H9 (cell line): Measurements from ENCODE around the gene HOXA2. TPM values are rescaled to one million over a fixed set of nuclear protein-coding genes. Genes with fewer than 3 reads are reported as not detected.

Experiments used
- DNase-seq: peaks from one replicate; pipeline ENCODE4 v3.0.0-alpha.2; 2017
- H2AFZ ChIP-seq: one replicate; pipeline ENCODE4 v1.6.1; 2013; ENCODE audit warnings: mild to moderate bottlenecking, low read length, control low read depth, moderate library complexity
- H2AK5ac ChIP-seq: 2 replicates; pipeline ENCODE4 v1.6.1; 2013; ENCODE audit warnings: low read length, control low read depth, mixed read lengths; ENCODE audit not compliant: insufficient read length
- H2BK120ac ChIP-seq: one replicate; pipeline ENCODE4 v1.6.1; 2013; ENCODE audit warnings: low read depth, mild to moderate bottlenecking, low read length, control low read depth, inconsistent platforms; ENCODE audit not compliant: poor library complexity, severe bottlenecking
- H2BK12ac ChIP-seq: 2 replicates; pipeline ENCODE4 v1.6.1; 2013; ENCODE audit warnings: low read length, control low read depth, mixed read lengths, low read depth; ENCODE audit not compliant: insufficient read length
- H2BK15ac ChIP-seq: 2 replicates; pipeline ENCODE4 v1.6.1; 2013; ENCODE audit warnings: low read depth, low read length, control low read depth
- H2BK20ac ChIP-seq: one replicate; pipeline ENCODE4 v1.6.1; 2013; ENCODE audit warnings: low read depth, mild to moderate bottlenecking, low read length, control low read depth, inconsistent platforms; ENCODE audit not compliant: poor library complexity, severe bottlenecking
- H2BK5ac ChIP-seq: 2 replicates; pipeline ENCODE4 v1.6.1; 2013; ENCODE audit warnings: low read length, control low read depth, mixed read lengths; ENCODE audit not compliant: insufficient read length
- H3K14ac ChIP-seq: 2 replicates; pipeline ENCODE4 v1.6.1; 2013; ENCODE audit warnings: low read length, control low read depth; ENCODE audit not compliant: insufficient read depth
- H3K18ac ChIP-seq: 2 replicates; pipeline ENCODE4 v1.6.1; 2013; ENCODE audit warnings: low read depth, mild to moderate bottlenecking, mixed read lengths, low read length, control low read depth; ENCODE audit not compliant: insufficient read length
- H3K23ac ChIP-seq: 2 replicates; pipeline ENCODE4 v1.6.1; 2013; ENCODE audit warnings: low read length, control low read depth, mixed read lengths, low read depth; ENCODE audit not compliant: insufficient read length
- H3K23me2 ChIP-seq: 2 replicates; pipeline ENCODE4 v1.6.1; 2013; ENCODE audit warnings: low read depth, mild to moderate bottlenecking, mixed read lengths, low read length, control low read depth; ENCODE audit not compliant: insufficient read length, poor library complexity, severe bottlenecking
- H3K27ac ChIP-seq: 2 replicates; pipeline ENCODE4 v1.5.1; 2013; ENCODE audit warnings: low read length, control low read depth, mixed read lengths, low read depth; ENCODE audit not compliant: insufficient read length
- H3K27me3 ChIP-seq: 2 replicates; pipeline ENCODE4 v1.6.1; 2013; ENCODE audit warnings: low read length, control low read depth, inconsistent platforms; ENCODE audit not compliant: insufficient read depth
- H3K4ac ChIP-seq: 2 replicates; pipeline ENCODE4 v1.6.1; 2013; ENCODE audit warnings: low read depth, mild to moderate bottlenecking, control low read depth, inconsistent platforms, low read length, moderate library complexity
- H3K4me1 ChIP-seq: 2 replicates; pipeline ENCODE4 v1.6.1; 2013; ENCODE audit warnings: low read length, control low read depth, inconsistent platforms; ENCODE audit not compliant: insufficient read depth
- H3K4me2 ChIP-seq: 2 replicates; pipeline ENCODE4 v1.6.1; 2013; ENCODE audit warnings: low read length, control low read depth, mixed read lengths; ENCODE audit not compliant: insufficient read length, insufficient read depth
- H3K56ac ChIP-seq: 2 replicates; pipeline ENCODE4 v1.6.1; 2013; ENCODE audit warnings: low read depth, mild to moderate bottlenecking, mixed read lengths, low read length, control low read depth; ENCODE audit not compliant: insufficient read length
- H3K79me1 ChIP-seq: 2 replicates; pipeline ENCODE4 v1.6.1; 2013; ENCODE audit warnings: low read depth, mild to moderate bottlenecking, moderate library complexity, low read length, control low read depth, inconsistent platforms; ENCODE audit not compliant: insufficient read depth, poor library complexity, severe bottlenecking
- H3K79me2 ChIP-seq: 2 replicates; pipeline ENCODE4 v1.6.1; 2013; ENCODE audit warnings: low read length, control low read depth, inconsistent platforms; ENCODE audit not compliant: insufficient read depth
- H3K9ac ChIP-seq: 2 replicates; pipeline ENCODE4 v1.6.1; 2013; ENCODE audit warnings: low read length, control low read depth, mixed read lengths; ENCODE audit not compliant: insufficient read length; ENCODE audit errors: extremely low read depth
- H3K9me3 ChIP-seq: one replicate; pipeline ENCODE4 v1.6.1; 2013; ENCODE audit warnings: low read depth, low read length, inconsistent platforms; ENCODE audit not compliant: control insufficient read depth
- H3T11ph ChIP-seq: one replicate; pipeline ENCODE4 v1.6.1; 2013; ENCODE audit warnings: mild to moderate bottlenecking, low read length, control low read depth, inconsistent platforms
- H4K20me1 ChIP-seq: one replicate; pipeline ENCODE4 v1.6.1; 2013; ENCODE audit not compliant: control insufficient read depth, insufficient read length, insufficient read depth
- H4K5ac ChIP-seq: 2 replicates; pipeline ENCODE4 v1.6.1; 2013; ENCODE audit warnings: low read depth, mild to moderate bottlenecking, mixed read lengths, low read length, control low read depth; ENCODE audit not compliant: insufficient read length
- H4K8ac ChIP-seq: replicated peaks from 2 replicates; pipeline ENCODE4 v1.6.1; 2013; ENCODE audit warnings: low read length, control low read depth, mixed read lengths, low read depth; ENCODE audit not compliant: insufficient read length
- H4K91ac ChIP-seq: 2 replicates; pipeline ENCODE4 v1.6.1; 2013; ENCODE audit warnings: low read depth, mild to moderate bottlenecking, moderate library complexity, mixed read lengths, low read length, control low read depth; ENCODE audit not compliant: insufficient read length
- H3K27ac Mint-ChIP-seq, 3 experiments: 2 replicates in 2 of 3; 3 replicates in 1 of 3; pipeline ENCODE4 v1.8.0; 2020 to 2021; ENCODE audit warnings: mixed read lengths in 3 of 3, mild to moderate bottlenecking in 1 of 3, moderate library complexity in 1 of 3
- H3K27me3 Mint-ChIP-seq: 2 replicates; pipeline ENCODE4 v1.8.0; 2021; ENCODE audit warnings: low read depth, mild to moderate bottlenecking, moderate library complexity, mixed read lengths
- H3K36me3 Mint-ChIP-seq, 3 experiments: 2 replicates in 2 of 3; 3 replicates in 1 of 3; pipeline ENCODE4 v1.8.0; 2020 to 2021; ENCODE audit warnings: low read depth in 3 of 3, mixed read lengths in 3 of 3; ENCODE audit not compliant: insufficient read depth in 1 of 3
- H3K4me1 Mint-ChIP-seq, 2 experiments: 2 replicates each; pipeline ENCODE4 v1.8.0; 2020; ENCODE audit warnings: mixed read lengths in 2 of 2
- H3K4me3 Mint-ChIP-seq, 2 experiments: 2 replicates in 1 of 2; 3 replicates in 1 of 2; pipeline ENCODE4 v1.8.0; 2020 to 2021; ENCODE audit warnings: mild to moderate bottlenecking in 2 of 2, mixed read lengths in 2 of 2, moderate library complexity in 1 of 2
- H3K9me3 Mint-ChIP-seq, 2 experiments: 2 replicates in 1 of 2; 3 replicates in 1 of 2; pipeline ENCODE4 v1.8.0; 2020; ENCODE audit warnings: mild to moderate bottlenecking in 2 of 2, mixed read lengths in 2 of 2, moderate library complexity in 1 of 2
- WGBS: extraction: QIAGEN DNeasy Blood & Tissue Kit; methylation state at CpG from one replicate; pipeline ENCODE4 v1.1.7; 2013; ENCODE audit warnings: missing lambda C conversion rate, low lambda C conversion rate, mixed read lengths; ENCODE audit not compliant: insufficient read length; ENCODE audit errors: extremely low coverage; 5-methylcytosine and 5-hydroxymethylcytosine counted together
- total RNA-seq: library from RNA; stranded (reverse); gene quantifications from 2 replicates; pipeline ENCODE4 v1.2.1, GENCODE V29; 2021
- TF ChIP-seq, protein P1 (sequence below): fragments of 200-600 bp; sonication (generic); conservative IDR thresholded peaks from 3 replicates; pipeline ENCODE4 v1.8.0; 2021; ENCODE audit warnings: antibody characterized with exemption, mild to moderate bottlenecking

HOXA2 gene
- total RNA-seq, 1 experiment from 2014 or later = not detected

GRCh38 chr7:27098578-27099451, 3.7 kb downstream of the HOXA2 start:
- H3K4me2 ChIP-seq = no peak overlapping the region
- peaks cover 38 to 66% of the 10 kb centered on the region in 2 experiments for H3K4me1 Mint-ChIP-seq
- no peaks in the 10 kb centered on the region for H3K4me1 ChIP-seq
- H3K27me3 Mint-ChIP-seq = peaks cover 100% of the 10 kb centered on the region
- WGBS = no CpG with 5 or more reads among the region's 38 CpGs
- H3K4ac ChIP-seq = no peak overlapping the region
- no peak overlapping the region for H3K18ac ChIP-seq
- no peaks in the 10 kb centered on the region for H3K9me3 ChIP-seq
- H3K14ac ChIP-seq = no peak overlapping the region
- no peak overlapping the region for H2BK120ac ChIP-seq
- no peak overlapping the region for H3K27ac Mint-ChIP-seq
- DNase-seq = no peak
- no peak overlapping the region for H2BK15ac ChIP-seq
- H3K36me3 Mint-ChIP-seq = no peaks in the 10 kb centered on the region
- peaks cover 96% of the 10 kb centered on the region for H3K27me3 ChIP-seq
- H3K23ac ChIP-seq = no peak overlapping the region
- no peak overlapping the region for H3K9ac ChIP-seq
- no peak overlapping the region for H2BK5ac ChIP-seq
- H4K20me1 ChIP-seq = peaks cover 2% of the 10 kb centered on the region
- H3T11ph ChIP-seq = no peak overlapping the region
- no peak overlapping the region for H4K8ac ChIP-seq
- peak overlapping the region in 1 of 2 experiments; percentile 31; a peak in 1 of 5 replicates for H3K4me3 Mint-ChIP-seq
- TF ChIP-seq, protein P1, sequence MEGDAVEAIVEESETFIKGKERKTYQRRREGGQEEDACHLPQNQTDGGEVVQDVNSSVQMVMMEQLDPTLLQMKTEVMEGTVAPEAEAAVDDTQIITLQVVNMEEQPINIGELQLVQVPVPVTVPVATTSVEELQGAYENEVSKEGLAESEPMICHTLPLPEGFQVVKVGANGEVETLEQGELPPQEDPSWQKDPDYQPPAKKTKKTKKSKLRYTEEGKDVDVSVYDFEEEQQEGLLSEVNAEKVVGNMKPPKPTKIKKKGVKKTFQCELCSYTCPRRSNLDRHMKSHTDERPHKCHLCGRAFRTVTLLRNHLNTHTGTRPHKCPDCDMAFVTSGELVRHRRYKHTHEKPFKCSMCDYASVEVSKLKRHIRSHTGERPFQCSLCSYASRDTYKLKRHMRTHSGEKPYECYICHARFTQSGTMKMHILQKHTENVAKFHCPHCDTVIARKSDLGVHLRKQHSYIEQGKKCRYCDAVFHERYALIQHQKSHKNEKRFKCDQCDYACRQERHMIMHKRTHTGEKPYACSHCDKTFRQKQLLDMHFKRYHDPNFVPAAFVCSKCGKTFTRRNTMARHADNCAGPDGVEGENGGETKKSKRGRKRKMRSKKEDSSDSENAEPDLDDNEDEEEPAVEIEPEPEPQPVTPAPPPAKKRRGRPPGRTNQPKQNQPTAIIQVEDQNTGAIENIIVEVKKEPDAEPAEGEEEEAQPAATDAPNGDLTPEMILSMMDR = no peak
- peaks cover 8 to 25% of the 10 kb centered on the region in 2 experiments for H3K9me3 Mint-ChIP-seq
- H4K5ac ChIP-seq = no peak overlapping the region
- H4K91ac ChIP-seq = no peak overlapping the region
- H3K79me2 ChIP-seq = no peaks in the 10 kb centered on the region
- H3K56ac ChIP-seq = no peak overlapping the region
- H3K23me2 ChIP-seq = peaks cover 7% of the 10 kb centered on the region
- H3K27ac ChIP-seq = no peak overlapping the region
- H2BK20ac ChIP-seq = no peak overlapping the region
- H2AK5ac ChIP-seq = no peak overlapping the region
- H2BK12ac ChIP-seq = no peak overlapping the region
- H3K79me1 ChIP-seq = no peaks in the 10 kb centered on the region
- no peak overlapping the region for H2AFZ ChIP-seq
